GM19452 (cell line): ENCODE results near the gene SLC7A4.

Experiments
- ATAC-seq: cut with Tn5 transposase; IDR thresholded peaks from one replicate; pipeline ENCODE4 v1.9.1; 2021; ENCODE audit not compliant: unreplicated experiment

Gene SLC7A4

DNA sequence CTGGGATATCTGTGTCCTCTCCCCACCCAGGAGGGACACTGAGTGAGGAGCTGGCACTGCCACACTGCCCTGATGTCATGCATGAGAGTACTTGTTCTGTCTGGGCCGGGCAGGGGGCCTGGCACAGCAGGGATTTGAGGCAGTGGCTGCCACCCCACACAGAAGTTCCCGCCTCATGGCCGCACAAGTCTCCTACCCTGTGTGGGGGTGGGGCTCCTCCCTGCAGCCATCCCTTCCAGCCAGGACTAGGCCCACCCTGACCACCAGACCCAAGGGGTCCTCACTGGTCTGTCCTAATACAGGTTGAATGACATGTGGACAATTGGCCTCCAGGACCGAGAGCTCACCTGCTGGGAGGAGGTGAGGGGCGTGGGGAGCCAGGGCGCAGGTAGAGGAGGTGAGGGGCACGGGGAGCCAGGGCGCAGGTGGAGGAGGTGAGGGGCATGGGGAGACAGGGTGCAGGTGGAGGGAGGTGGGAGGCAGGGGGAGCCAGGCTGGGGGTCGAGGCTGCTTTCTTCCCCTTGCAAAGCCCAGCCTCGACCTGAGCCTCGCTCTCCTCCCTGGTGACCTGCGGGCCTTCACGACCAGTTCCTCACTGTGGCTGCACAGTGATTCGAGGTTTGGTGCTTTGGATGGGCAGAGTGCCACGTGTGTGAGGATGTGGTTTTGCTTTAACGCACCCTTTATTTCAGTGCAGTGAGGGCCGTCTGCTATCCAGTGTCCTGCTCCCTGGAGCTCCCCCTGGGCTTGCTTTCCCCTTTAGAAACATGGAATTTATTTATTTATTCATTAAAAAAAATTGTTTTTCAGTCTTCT, 42.8 kb downstream of the SLC7A4 start:
- ATAC-seq, result no peak

DNA sequence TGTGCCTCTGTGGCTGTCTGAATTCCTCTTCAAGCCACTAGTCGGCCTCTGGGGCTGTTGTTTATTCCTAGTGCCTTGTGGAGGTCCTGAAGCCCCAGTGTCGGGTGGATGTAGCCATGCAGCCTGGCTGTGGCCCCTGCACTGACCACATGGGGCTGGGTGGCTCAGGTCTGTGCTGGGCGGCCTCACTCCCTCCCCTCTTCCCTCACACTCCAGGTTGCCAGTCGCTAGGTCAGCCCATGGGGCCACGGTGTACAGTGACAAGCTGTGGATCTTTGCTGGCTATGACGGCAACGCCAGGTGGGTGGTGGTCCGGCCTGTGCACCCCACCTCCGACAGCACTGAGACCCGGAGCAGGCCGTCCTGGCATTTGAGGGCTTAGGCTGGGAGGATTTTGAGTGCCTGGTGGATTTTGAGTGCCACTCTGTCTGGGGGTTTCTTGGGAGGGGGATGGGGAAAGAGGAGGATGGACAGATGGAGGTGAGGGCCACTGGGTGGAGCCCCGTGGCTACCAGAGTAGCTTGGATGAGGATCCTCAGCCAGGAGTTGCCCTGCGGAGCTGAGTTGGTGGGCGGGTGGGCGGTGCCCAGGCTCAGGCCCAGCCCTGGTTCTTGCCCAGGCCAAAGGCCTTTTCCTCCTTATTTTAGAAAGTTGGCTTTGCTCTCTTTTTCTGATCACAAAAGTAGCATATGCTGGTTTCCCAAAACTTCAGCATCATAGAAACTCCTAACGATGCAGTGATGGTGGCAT, 43.6 kb downstream of the SLC7A4 start:
- no peak for ATAC-seq

DNA sequence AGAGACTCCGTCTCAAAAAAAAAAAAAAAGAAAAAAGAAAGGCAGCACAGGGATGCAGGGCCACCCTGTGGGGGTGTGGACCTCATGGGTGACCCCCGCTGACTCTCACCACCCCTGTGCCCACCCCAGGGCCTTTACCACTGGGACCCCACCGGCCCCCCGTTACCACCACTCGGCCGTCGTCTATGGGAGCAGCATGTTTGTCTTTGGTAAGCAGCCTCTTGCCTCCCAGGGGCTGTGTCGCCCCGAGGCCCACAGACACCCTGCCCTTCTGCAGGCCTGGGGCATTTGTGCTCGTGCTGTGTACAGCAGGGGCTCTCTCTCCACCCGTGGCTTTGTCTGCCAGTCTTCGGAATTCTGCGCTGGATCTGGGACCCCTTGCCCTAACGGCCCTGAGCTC, 45.0 kb downstream of the SLC7A4 start:
- no peak for ATAC-seq

DNA sequence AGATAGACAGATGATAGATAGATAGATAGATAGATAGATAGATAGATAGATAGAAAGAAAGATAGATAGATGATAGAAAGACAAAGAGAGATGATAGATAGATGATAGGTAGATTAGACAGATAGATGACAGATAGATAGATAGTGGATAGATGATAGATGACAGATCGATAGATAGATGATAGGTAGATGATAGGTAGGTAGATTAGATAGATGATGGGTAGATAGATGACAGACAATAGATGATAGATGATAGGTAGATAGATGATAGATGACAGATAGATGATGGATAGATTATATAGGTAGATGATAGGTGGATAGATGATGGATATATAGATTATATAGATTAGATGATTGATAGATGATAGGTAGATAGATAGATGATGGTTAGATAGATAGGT, 46.0 kb downstream of the SLC7A4 start:
- ATAC-seq, result no peak

DNA sequence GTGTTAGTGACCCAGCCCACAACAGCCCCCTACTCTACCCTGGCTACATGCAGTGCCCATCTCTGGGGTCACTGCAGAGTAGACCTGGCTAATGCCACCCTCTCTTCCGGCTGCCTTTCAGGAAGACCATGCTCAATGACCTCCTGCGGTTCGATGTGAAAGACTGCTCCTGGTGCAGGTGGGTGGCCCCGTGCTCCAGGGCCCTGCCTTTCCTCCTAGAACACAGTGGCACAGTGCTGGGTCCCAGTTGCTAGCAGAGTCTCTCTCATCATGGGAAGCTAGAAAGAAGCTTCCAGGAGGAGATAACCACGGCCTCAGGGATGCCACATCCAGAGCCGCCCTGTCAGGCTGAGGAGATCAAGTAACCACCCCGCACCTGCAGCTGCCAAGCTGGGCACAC, 46.6 kb downstream of the SLC7A4 start:
- no peak for ATAC-seq

DNA sequence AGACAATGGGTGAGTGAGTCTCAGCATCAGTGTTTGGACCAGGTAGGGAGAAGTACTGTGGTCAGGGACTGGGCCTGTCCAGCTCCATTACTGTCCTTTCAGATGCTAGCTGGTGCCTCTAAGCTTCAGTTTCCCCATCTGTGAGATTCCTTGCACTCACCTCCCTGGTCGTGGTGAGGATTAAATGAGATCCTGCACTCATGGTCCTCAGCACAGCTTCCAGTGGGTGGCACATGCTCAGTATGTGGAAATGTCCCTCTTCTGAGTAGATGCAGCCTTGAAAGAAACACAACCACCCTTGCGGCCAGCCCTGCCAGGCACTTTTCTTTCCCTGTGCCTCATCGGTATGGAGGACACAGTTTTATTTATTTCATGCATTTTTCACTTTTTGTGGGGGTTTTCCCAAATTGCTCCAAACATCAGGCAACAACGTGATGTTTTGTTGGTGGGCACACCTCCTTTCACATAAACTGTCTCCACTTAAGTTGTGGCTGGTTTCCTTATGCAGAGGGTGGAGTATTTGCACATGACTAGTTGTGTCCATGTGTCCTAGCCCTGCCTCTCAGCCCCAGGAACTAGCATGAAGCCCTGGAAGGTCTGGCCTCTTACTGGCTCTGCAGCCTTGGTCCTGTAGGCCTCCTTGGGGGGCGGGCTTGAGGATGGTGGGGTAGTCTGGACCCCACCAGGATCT, 49.1 kb downstream of the SLC7A4 start:
- no peak for ATAC-seq

DNA sequence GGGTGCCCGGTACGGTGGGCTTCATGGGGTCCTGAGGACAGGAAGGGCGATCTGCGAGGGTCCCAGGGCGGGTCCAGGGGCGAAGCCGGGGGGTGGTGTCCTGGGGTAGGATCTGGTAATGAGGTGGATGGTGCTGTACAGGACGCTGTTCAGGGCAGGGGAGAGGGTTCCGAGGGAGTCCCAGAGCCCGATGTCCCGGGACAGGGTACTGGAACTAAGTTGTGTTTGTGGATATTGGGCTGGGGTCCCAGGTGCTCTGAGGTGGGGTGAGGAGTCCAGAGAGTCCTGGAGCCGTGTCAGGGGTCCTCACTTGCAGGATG, 49.8 kb downstream of the SLC7A4 start:
- peak; percentile 5 for ATAC-seq

DNA sequence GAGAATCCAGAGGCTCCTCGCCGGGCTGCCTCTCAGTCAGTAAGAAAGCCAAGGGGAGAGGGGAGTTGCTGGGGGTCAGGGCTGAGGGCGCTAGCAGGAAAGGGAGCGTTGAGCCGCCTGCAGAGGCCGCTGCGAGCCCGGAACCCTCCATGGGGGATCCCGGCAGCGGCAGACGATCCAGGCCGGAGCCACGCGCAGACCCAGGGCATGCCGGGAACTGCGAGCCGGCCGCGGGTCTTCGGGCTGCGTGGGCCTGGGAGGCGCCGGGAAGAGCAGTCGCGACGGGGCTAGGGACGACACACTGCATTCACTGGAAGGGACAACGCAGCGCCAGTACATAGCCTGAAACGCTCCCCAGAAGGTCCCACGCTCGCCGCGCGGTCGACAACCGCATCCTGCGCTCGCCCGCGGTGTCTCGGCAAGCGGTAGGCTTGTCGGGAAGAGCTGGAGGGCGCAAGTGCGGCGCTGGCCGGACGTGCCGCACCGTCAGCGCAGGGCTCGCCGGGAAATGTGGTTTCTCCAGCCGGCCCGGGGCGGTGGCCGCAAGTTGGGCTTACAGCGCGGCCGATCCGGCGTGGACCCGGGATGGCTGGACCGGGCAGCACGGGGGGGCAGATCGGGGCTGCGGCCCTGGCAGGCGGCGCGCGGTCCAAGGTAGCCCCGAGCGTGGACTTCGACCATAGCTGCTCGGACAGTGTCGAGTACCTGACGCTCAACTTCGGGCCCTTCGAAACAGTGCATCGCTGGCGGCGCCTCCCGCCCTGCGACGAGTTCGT, 50.4 kb downstream of the SLC7A4 start, which contains the start of gene LZTR1:
TSS of gene LZTR1 (plus strand) at position 511 of the 776 bp plus-strand sequence. CDS start at position 586, 75 bp downstream.
- peak; percentile 77 for ATAC-seq

DNA sequence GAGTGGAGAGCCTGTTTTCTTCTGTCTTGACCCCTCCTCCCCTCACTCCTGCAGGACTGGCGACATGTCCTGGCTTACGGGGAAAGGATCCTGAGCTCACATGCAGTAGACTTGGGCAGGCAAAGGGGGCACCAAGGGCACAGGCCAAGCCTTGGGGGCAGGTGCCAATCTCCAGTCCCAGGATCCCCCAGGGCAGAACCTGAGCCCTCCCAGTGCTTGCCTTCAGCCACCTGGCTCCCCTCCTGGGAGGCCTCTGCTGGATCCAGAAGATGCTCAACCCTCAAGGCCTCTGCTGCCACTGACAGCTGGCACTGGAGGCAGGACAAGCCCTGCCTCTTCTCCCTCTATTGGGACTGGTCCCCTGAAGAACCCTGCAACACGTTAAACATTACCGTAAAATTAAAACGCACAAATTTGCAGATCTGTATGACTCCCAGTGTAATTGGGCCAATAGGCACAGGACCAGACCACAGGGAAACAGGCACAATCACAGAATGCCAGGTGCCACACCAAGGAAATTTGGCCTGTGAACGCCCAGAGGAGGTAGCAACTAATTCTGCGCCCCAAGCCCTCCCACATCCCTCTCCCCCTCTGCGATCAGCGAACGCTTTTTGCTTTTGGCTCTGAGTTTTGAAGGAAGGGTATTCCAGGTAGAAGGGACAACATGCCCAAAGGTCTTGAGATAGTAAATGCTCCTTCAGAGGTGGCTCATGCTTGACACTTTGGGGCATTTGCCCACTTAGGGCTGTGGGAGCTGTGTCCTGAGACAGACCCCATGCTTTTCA, 51.2 kb downstream of the SLC7A4 start:
- ATAC-seq, result no peak

DNA sequence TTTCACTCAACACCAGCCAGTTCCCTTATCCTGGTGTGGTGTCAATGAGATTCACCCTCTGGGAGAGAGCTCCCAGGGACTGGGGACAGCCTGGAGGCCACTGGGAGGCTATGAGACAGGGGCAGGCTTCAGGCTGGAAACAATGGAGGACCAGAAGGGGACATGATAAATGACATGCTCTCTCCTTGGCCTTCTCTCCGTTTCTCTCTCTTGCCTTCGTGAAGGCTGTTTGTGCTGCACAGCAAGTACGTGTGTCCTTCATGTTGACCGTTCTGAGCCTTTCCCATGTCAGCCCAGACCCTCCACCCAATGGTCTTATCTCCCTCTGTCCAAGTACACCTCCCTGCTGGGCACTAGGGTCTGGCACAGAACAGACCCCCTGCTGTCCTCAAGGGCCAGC, 51.8 kb downstream of the SLC7A4 start:
- ATAC-seq, result no peak

DNA sequence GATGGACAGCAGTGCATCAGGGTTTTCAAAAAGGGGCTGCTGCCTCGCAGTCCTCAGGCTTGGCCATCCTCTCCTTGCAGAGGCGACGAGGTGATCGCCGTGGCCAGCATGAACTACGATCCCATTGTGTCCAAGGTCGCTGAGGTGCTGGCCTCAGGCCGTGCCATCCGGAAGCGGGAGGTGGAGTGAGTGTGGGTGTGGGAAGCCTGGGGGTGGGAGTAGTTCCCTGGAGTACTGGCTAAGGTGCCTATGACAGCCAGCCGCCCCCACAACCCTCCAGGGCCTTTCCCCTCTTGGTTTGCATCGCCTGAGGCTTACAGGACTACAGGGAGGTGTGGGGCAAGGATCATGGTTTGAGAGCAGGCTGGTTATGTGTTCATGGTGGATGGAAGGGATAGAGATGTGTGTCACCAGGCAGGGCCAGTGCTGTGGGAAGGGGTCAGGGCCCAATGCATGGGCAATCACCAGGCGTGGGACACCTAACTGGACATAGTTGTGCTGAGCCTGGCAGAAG, 52.4 kb downstream of the SLC7A4 start:
- no peak for ATAC-seq

DNA sequence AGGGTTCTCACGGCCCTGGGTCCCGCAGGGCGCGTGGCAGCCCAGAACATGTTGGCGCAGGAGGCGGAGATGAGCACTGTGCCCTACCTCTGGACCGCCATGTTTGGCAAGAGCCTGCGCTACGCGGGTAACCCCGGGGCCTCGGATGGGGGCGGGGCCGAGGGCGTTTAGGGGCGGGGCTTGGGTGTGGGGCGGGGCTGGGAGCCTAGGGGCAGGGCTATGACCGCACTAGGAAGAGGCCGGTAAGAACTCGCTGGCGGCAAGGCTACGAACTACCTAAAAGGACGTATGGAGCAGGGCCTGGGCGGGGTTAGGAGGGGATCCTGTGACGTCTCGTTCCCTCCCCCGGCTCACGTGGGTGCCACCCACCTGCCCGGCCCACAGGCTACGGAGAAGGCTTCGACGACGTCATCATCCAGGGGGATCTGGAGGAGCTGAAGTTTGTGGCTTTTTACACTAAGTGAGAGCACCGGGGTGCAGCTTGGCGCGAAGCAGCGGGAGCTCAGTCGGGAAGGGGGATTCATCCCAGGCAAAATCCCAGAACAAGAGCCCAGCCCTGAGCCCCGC, 53.0 kb downstream of the SLC7A4 start:
- ATAC-seq, result no peak
